CD4-positive, alpha-beta T cell treated with Interleukin-4 for 4 hours (primary cell): ENCODE results near the gene NPC2.
A peak's percentile ranks its signal among the peaks of the same experiment; 100 is the strongest.

Experiments used
- DNase-seq: peaks from one replicate; pipeline ENCODE4 v3.0.0-alpha.2; 2020

The NPC2 gene

DNA sequence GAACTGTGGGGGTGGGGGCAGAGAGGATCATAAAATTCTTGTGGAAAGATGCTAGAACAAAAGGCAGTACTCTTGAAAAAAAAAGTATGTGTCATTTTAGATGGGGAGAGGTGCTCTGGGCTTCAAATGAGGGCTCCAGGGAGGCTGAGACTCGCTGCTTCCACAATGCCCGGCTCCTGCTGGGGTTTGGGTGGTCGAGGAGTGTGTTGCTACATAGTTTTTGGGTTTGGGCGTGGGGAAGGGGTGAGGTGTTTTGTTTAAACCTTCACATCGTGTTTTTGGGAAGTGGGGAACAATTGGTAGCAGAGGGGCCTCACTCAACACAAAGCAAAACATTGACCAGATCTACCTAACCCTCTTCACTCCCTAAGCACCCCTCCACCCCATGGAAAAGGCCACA is 8.6 kb upstream of the NPC2 start:
- DNase-seq = no peak

DNA sequence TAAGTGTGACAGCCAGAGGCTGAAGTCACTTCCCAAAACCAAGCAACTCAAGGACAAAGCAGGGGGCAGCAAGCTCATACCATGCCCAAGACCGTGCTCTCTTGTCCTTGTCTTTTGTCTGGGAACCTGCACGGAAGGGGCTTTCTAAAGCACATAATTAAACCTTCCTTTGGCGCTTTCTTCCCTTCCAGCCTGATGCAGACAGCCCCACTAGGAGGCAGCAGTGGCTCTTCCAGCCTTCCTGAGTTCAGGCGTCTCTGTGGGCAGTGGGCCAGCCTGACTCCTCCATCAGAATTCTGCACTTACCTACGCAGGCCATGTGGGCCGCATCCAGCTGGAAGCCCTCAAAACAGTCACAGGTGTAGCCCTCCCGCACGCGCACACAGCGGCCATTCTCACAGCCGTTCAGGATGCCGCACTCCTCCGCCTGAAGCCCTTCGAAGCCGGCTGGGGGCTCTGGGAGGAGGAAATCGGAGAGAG is 8.1 kb upstream of the NPC2 start:
- no peak for DNase-seq

DNA sequence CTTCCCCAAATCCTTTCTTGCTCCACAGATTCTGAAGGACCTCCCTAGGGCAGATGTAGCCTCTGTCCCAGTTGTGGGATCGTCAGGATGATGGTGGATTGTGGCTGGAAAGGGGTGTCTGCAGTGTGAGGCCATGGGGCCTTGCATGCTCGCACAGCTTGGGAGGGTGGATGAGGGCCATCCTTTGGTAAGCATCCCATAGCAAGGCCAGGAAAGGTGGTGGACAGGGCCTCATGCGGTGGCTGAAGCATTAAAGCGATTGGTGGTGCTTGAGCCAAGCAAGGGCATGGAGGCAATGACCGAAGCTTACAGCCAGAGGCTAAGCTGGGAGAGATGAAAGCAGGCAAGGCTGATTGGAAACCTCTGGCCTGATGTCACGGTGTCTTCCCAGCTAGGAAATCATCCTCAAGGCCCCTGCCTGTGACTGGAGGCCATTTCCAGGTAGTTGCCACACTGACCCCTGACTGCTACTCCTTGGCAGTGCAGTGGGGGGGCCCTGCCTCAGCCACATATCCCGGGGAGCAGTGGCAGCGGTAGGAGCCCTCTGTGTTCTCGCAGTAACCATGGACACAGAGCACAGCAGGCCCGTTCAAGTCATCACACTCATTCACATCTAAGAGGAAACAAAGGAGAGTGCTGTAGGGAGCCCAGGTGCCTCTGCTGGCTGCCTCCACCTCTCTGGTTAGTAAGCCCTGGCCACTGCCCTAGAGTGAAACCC is 7.5 kb upstream of the NPC2 start:
- no peak for DNase-seq

DNA sequence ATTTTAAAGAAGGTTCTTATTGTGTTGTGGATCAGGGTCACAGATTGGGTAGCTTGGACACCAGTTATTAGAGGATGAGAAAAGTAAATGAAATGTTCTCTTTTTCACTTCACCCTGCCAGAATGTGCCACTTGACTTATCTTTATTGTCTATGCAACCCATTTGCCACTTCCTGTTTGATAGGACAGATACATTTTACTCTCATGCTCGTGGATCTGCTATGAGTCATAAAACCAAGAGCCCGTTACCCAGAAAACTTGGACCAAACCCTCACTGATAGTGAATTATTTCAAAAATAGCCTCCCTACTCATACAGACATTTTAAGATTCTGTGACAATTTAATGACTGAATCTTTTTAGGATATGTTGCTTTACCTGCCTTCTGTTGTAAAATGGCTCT is 2.3 kb upstream of the NPC2 start:
- DNase-seq = peak; percentile 79

DNA sequence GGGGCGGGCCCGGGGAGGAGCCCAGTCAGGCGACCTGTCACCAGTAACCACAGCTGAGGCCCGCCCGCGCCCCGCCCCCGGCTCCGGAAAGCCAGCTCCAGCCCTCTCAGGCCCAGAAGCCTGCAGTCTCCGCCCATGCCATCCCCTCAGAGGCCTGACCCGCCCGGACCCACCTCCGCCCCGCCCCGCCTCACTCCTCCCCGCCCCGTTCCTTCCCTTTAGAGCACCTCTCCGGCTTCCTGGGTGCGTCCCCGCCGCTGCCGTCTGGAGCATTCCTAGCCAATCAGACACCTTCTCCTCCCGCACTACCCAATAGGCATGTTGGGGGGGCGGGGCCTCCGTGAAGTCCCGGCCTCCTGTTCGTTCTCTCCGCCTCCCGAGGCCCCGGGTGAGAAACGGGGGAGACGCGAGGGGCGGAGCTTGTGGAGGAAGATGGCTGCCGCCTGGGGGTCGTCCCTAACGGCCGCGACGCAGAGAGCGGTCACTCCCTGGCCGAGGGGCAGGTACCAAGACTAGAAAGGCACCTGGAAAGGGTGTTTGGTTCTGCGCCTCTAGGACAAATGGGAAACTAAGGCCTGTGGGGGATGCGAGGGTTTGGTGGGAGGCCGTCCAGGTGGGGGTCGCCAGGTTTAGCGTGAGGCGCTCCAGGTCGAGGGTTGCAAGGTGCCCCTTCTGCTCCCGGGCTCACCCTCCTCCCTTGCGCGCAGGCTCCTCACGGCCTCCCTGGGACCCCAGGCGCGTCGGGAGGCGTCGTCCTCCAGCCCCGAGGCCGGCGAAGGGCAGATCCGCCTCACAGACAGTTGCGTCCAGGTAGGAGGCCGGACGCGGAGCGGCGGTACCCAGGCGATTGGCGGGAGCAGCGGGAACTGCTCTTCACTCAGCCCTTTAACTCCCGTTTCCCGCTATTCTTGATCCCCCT is 497 bp upstream of the NPC2 start, which contains the start of gene ISCA2:
Gene ISCA2, plus strand, starts transcription at position 423 of the 919 bp plus-strand sequence. Its CDS starts 10 bp downstream, at position 433.
- peak; percentile 99 for DNase-seq

DNA sequence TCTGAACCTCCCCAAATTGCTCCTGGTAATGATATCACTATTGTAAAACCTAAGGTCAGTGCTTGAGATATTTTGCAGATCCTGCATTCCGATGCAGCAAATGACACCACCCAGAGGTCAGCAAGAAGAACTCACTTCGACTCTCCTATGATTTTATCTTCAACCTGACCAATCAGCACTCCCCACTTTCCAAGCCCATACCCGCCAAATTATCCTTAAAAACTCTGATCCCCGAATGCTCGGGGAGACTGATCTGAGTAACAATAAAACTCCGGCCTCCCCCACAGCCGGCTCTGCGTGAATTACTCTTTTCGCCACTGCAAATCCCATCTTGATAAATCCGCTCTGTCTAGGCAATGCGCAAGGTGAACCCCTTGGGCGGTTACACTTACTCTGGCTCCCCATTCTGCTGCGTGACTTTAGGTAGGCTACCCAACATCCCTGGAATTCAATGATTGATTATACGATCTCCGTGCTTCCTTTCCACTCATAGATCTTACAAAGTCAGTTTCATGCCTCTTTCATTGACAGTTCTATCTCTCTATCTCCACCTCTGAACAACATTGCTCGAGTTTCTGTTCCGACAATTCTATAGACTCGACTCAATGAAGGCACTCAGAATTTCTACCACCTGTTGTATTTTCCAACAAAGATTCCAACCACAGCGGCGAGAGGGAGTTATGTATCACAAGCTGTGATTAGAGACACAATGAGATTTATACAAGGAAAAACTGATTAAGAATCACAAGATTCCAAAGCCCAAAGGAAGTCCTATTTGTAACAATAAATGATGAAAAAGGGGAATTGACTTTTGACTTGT is 939 bp downstream of the NPC2 start:
- peak; percentile 9 for DNase-seq

DNA sequence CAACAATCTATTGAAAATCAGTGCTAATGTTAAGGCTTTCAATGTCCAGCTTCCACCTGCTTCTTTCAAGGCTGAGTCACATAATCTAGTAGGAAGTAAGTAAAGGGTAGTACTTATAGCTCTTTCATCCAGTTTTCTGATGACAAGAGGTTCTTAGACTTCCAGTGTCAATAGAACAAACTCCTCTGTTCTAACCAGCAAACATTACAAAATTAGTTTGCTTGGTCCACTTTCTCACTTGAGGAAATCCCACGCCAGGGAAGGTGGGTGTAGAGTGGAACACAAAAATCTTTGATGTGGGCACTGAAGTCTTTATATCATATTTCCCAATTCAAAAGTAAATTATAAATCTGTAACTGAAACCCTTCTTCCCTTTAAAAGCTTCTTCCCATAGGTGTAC is 2.6 kb downstream of the NPC2 start:
- no peak for DNase-seq

DNA sequence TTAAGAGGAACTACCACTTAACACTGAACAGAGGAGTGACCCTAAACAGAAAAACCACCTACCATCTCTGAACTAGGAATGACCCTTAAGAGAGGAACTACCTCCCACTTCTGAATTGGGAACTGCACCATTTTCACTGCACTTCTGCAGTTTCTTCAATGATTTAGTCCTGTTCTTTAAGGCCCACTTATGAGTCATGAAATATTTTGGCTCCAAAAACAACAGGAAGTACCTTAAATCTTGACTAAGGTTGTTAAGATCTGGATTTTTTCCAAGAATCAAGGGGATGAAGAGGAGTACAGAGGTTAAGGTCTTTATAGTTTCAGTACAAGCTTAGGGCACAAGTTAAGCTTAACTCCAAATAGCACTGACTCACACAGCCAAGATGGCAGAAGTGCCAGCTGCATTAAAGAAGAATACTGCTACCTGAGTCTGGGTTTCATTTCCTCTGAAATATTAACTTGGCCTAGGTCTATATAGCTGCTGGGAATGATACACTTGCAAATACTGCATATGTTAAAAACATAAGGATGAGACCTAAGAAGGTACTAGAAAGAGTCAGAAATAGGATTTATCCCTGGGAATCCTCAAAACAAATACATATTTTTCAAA is 4.2 kb downstream of the NPC2 start:
- DNase-seq = peak; percentile 41

DNA sequence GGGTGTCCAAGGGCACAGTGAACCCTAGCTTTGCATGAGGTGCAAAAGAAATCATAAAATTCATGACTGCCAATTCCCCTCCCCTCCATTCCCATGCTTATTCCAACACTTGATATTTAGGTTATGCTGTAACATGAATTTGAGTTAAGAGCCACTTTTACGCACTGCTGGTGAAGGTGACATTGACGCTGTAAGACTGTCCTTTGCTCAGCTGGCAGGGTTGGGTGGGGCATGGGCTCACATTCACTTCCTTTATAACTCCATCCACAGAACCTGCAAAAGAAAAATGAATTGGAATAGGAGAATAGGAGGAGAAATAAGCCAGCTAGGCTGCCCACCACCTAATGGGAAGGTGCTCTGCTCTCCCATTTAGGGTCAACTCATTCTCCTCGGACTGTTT is 6.9 kb downstream of the NPC2 start:
- no peak for DNase-seq

DNA sequence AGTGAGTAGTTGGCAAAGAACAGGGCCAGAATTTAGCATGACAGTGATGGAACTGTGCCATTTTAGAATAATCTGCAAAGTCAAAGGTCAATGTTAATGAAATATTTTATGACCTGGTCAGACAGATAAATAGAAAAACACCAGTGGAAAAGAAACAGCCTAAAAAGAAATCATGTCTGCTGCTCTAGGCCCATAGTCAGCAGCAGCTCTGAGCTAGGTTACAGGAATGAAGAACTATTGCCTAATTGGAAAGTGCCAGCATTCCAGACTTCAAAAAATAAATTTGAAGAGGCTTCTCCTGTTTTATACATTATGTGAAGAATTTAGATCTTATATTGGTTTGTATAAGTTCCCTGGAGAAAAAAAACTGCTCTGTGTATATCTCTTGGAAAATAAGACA is 9.8 kb downstream of the NPC2 start:
- DNase-seq = no peak

DNA sequence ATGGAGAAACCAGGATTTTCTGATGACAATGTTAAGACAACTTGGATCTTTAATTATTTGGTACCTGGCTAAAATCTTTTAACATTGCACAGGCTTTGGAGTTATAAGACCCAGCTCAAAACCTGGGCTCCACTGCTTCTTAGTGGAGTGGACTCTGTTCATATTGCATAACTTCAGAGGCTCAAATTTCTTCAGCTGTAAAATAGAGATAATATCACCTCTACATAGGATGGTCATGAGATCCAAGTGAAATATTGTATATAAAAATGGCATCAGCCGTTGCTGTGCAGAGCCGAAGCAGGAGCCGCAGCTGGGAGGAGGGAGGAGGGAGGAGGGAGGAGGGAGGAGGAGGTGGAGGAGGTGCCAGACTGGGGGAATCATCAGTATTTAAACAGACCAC is 10.5 kb downstream of the NPC2 start:
- no peak for DNase-seq

DNA sequence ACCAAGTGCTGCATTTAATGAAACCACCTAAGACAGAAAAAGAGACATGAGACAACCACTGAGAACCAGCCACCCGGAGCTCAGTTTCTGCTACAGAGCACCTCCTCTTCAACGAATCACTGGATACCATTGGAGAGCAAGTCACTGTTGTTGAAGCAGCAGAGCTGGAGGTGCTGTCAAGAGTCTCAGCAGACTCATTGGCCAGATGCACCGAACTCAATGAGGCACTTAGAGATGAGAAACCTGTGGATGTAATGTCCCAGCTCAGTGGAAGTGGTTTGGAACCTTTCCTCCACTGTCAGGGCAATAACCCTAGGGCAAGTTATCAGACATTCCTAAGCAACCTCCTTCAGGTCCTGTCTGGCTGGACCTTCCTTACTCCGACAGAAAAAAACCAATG is 13.1 kb downstream of the NPC2 start:
- no peak for DNase-seq

DNA sequence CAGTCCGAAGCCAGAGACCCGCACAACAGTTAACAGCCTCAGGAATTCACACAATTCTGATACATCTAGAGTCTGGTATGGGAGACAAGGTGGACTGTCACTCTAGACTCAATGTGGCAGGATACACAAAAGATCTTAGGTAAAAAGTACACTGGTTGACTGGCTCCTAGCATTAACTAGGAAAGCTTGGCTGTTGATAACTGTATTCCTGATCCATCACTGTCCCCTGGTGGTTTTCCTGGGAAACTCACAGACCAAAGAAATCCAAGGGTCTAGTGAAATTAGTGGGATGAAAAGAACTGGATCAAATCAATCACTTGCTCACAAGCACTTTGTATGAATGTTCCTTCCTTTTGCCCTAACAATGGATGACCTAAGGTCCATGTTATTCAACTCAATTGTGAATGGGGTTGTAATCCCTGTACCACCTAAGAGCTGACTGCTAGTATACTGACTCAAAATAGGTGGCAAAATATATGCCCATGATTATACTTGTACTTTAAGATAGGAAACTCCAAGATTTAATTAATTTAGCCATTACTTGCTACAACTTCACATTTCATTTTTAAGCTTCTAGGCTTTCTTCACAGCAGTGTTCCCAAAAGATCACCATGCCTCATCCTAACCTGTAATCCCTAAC is 14.0 kb downstream of the NPC2 start:
- DNase-seq = no peak

DNA sequence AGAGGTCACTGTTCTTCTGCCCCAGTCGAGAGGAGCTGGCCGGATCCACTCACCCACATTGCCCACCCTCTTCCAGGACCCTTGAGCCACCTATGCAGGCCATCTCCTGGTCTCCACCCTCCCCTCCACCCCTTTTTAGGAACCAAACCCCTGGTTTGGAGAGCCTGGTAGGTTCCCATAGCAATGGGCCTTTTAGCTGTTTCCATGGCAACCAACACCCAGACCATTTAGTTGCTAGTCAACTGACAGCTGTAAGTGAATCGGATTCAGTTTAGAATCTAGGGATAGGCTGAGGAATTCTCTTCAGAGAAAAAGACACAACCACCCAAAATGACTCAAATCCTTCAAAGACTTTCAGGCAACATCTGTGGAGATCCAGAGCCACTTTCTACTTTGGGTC is 16.5 kb downstream of the NPC2 start:
- DNase-seq = no peak

DNA sequence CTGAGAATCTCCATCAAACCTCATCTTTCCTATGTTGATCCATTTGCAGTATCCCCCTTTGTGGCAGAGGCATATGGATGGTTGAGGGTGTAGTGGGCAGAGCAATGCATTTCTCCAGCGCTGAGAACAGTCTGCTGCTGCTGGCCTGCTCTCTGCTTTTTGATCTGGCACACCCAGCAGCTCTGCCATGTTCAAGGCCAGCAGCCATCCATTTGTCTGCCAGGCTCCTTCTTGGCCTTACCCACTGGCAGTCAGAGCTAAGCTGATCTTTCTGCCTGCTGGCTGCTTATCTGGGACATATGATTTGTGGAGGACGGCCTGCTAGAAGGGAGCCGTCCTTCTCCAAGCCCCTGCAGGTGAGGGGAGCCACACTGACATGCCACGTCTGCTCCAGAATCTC is 17.0 kb downstream of the NPC2 start:
- DNase-seq = no peak

DNA sequence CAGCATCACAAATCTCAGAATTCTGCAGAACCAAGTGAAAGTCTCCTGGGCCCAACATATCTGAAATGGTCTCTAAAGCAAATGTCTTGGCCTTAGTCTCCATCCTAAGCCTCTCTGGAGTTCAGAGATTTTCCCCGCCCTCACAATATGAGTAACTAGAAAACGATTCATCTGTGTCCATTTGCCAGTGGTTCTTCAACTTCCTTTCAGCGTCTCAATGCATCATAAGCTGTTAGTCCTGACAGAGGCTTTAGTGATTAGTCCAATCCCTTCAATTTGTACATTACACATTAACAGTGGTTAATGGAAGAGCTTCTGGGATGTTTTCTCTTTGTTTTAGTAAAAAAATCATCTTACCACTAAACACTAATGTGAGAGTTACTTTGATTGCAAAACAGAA is 17.4 kb downstream of the NPC2 start:
- no peak for DNase-seq

DNA sequence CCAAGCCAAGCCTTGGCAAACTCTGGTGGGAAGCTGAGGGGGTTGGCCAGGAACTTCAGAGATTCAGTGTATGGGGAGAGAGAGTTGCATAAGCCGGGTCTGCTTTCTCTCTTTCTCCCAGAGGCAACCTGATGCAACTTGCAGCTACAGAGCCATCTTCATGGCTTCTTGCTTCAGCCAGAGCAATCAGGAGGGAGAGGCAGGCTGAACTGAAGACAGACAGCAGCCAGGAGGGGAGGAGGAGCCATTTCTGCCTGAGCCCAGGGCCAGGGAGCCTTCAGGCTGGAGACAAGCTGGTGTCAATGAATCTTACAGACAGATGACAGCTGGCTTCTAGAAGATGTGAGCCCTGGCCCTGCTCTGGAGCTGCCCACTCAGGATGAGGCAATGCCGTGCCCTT is 18.7 kb downstream of the NPC2 start:
- no peak for DNase-seq

DNA sequence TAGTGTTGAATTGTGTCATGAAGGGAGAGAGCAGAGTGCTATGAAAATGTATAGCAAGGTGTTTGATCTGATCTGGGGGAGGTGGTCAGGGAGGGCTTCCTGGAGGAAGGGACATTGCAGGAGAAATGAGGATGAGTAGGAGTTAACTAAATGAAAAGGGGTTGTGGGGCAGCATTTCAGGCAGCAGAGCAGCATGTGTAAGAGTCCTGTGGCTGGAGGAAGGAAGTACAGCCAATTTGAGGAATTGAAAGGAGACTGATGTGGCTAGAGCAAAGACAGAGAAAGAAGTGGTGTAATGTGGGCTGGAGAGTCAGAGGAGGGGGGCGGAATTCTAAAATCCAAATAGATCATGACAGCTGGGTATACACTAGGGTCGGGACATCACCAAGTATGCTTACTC is 20.5 kb downstream of the NPC2 start:
- no peak for DNase-seq

DNA sequence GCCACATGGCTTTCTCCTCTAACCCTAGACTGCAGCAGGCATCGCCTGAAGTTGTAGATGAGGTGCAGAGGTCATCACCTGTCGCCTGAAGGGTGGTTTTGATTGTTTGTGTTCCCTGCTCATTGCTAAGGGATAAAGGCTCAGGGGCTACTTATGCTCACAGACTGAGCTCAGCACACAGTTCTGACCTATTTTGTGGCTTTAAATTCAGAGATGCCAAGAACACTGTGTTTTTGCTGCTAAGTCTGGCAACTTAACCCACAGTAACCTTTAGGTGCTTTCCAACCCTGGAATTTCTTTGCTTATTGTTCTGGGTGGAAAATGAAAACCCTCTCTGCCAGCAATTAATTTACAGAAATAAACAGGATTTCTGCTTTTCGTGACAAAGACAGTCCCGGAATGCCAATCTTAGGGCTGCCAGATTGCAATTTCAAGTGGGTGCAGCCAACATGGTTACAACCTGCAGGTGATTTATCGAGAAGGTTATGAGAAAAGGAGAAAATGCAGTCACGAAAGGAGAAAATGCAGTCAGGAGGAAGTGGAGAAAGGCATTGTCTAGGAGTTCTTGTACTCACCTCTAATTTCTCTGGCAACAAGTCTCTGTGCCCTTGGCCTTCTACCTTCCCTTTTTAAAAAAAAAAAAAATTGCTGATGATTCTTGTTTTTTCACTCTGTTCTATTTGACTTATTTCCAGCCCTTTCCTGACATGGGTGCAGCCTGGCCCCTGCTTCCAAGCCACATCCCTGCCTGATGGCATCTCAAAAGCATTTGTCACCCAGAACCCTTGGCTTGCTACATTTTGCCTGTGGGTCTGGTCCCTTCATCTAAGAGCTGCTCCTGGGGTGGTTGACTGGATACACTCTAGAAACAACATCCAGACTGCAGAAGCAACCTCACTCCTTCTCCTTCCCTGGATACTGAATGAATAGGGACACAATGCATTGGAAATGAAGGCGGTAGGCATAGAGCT is 23.3 kb downstream of the NPC2 start:
- no peak for DNase-seq

DNA sequence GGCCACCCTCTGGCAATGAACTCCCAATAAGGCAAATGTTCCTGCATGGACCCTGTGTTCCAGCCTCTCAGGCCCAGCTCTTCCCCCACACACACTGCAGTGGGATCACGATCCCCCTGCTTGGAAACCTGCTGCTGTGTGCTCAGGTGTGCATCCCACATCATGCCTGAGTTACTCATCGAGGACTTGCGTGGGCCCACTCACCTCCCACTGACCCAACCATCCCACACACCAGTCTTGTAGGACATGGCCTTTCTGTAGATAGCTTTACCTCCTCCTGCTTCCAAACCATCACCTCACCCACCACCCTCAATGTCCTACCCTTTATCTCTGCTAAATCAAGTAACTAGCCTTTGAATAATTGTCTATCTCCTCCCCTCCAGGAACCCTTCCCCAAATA is 24.6 kb downstream of the NPC2 start:
- DNase-seq = no peak

DNA sequence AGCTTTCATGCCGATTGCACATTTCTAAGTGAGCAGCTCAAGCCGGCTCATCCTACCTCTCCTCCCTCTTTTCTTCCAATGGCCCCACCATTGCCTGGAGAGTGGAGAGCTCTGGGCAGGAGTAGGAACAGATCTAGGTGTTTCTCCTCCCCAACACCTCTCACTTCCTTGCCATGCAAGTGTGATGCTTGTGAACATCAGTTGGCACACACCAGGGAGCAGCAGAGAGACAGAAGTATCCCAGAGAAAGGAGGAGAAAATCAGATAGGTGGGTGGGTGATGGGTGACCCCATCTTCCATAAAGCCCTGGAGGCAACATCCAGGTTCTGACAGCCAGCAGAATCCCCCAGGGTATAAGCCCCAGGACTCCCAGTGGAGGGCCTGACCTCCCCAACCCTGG is 27.8 kb downstream of the NPC2 start:
- no peak for DNase-seq
